ENCODE data around the gene CHEK1. TPM values are rescaled to one million over a fixed set of nuclear protein-coding genes. Genes with fewer than 3 reads are reported as not detected.

Gene CHEK1
- total and polyA plus RNA-seq, 12 donors, result 0.51 to 13.8 (median 2.1) TPM

DNA sequence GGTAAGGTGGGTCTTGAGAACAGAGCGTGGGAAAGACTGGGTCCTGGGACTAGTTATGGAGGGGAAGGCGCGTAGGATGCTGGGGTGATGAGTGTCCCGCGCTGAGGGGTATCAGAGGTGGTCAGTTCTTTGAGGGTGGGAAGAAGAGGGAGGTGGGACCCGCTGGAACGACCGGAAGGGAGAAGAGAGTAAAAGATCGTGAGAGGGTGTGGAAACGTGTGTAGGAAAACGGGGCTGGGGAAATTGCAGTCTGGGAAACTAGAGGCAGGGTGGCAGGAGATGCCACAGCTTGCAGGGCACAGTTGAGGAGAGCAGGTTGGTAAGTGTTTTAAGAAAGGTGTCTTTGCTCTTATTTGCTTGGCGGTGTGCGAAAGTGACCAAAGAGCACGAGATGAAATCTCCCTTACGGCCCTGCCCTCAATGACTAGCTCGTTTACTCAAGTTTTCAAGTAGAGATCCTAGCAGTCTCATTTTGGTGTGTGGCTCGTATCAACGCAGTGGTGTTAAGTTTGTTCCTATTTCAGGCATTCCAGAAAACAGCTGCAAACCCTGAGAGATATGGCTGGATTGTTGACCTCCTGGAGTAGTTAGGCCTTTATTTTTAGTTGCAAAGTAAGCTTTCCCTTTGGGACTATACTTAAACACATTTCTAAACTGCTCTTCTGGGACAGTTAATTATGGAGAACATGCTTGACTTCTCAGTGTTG lies 31.7 kb upstream of the CHEK1 start:
- no peaks in the 10 kb centered on the region for H3K27me3 ChIP-seq
- H3K4me3 ChIP-seq, result peak overlapping the region; percentile 3 to 98 (median 57)
- WGBS, 4 donors, result 0 to 1% (median 1%) methylated on average over 18 of the region's 18 CpGs
- H3K4me1 ChIP-seq (replicated peaks in 1 of 2), result peaks cover 8 to 32% of the 10 kb centered on the region in 2 donors
- peak in 1 of 7 donors; percentile 16 for DNase-seq
- H3K27ac ChIP-seq, result peak overlapping the region in 4 of 5 donors; percentile 2 to 81 (median 68)
- H3K36me3 ChIP-seq (replicated peaks in 1 of 2), result peaks cover 0 to 13% of the 10 kb centered on the region in 2 donors
- H3K9me3 ChIP-seq (replicated peaks in 1 of 3), result no peaks in the 10 kb centered on the region
- intact Hi-C loops (cut with DNase I), result no loop called here
- no peak for TF ChIP-seq POLR2A (IDR thresholded peaks at IDR 0.05)
- TF ChIP-seq, protein P1, sequence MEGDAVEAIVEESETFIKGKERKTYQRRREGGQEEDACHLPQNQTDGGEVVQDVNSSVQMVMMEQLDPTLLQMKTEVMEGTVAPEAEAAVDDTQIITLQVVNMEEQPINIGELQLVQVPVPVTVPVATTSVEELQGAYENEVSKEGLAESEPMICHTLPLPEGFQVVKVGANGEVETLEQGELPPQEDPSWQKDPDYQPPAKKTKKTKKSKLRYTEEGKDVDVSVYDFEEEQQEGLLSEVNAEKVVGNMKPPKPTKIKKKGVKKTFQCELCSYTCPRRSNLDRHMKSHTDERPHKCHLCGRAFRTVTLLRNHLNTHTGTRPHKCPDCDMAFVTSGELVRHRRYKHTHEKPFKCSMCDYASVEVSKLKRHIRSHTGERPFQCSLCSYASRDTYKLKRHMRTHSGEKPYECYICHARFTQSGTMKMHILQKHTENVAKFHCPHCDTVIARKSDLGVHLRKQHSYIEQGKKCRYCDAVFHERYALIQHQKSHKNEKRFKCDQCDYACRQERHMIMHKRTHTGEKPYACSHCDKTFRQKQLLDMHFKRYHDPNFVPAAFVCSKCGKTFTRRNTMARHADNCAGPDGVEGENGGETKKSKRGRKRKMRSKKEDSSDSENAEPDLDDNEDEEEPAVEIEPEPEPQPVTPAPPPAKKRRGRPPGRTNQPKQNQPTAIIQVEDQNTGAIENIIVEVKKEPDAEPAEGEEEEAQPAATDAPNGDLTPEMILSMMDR (IDR thresholded peaks at IDR 0.05), result no peak

DNA sequence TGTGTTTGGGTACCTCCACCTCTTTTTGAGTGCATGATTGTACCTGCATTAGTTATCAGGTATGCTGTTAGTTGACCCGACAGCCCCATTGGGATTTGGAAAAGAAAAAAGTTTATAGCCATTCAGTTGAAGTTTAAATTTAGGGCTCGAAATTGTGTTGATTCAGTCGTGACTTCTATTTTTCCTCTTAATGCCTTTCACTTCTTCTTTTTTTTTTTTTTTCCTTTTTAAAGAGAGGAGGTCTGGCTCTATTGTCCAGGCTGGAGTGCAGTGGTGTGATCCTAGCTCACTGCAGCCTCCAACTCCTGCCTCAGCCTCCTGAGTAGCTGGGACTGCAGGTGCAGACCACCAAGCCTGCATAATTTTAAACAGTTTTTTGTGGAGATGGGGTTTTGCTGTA lies 30.0 kb upstream of the CHEK1 start:
- intact Hi-C loops (cut with DNase I), result no loop called here
- H3K4me1 ChIP-seq (replicated peaks in 1 of 2), result peaks cover 8 to 32% of the 10 kb centered on the region in 2 donors
- no peak for TF ChIP-seq POLR2A (IDR thresholded peaks at IDR 0.05)
- TF ChIP-seq, protein P1 (IDR thresholded peaks at IDR 0.05), result no peak
- H3K9me3 ChIP-seq (replicated peaks in 1 of 3), result no peaks in the 10 kb centered on the region
- H3K27ac ChIP-seq, result no peak overlapping the region
- H3K27me3 ChIP-seq, result no peaks in the 10 kb centered on the region
- DNase-seq, result no peak
- peaks cover 0 to 29% of the 10 kb centered on the region in 2 donors for H3K36me3 ChIP-seq (replicated peaks in 1 of 2)
- WGBS, 4 donors, result 55 to 88% (median 74%) methylated on average over 3 of the region's 3 CpGs
- no peak overlapping the region for H3K4me3 ChIP-seq

DNA sequence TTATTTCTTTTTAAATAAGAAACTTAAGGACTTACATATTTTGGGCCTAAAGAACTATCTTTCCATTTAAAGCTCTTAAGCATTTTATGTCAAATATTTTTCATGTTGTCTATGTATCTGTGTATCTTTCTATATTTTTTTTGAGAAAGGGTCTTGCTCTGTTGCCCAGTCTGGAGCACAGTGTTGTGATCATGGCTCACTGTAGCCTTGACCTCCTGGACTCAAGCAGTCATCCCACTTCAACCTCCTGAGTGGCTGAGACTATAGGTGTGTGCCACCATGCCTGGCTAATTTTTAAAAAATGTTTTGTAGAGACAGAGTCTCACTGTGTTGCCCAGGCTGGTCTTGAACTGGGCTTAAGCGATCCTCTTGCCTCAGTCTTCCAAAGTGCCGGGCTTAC lies 24.3 kb upstream of the CHEK1 start:
- Histone ChIP-seq H3K27me3 (no peaks in the 10 kb centered on the region), H3K4me1 (replicated peaks in 1 of 2) (peaks cover 0 to 2% of the 10 kb centered on the region in 2 donors), H3K27ac (no peak overlapping the region), H3K4me3 (no peak overlapping the region), H3K36me3 (replicated peaks in 1 of 2) (peaks cover 0 to 82% of the 10 kb centered on the region in 2 donors), H3K9me3 (replicated peaks in 1 of 3) (no peaks in the 10 kb centered on the region)
- no peak for TF ChIP-seq POLR2A (IDR thresholded peaks at IDR 0.05)
- TF ChIP-seq, protein P1 (IDR thresholded peaks at IDR 0.05), result no peak
- no peak for DNase-seq
- 97 to 100% (median 99%) methylated on average over 2 of the region's 2 CpGs for WGBS, 4 donors
- intact Hi-C loops (cut with DNase I), result no loop called here

DNA sequence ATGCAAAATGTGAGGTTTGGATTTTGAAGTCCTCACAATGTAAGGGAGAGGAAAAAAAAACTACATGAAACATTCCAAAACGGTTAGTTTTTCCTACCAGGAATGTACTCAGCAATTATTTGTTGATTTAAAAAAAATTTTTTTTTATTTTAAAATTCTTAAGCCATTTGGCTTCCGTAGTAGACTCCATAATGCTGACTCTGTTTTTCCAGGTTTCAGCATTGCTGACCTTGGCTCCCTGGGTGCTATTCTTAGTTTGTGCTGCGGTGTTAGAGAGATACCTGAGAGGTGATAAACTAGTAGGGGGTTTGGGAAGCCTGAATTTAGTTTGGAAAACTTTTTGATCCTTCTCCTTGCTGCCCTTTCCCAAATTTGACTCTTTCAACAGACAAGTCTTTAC lies 21.8 kb upstream of the CHEK1 start:
- H3K36me3 ChIP-seq (replicated peaks in 1 of 2), result peaks cover 0 to 95% of the 10 kb centered on the region in 2 donors
- TF ChIP-seq, protein P1 (IDR thresholded peaks at IDR 0.05), result no peak
- TF ChIP-seq POLR2A (IDR thresholded peaks at IDR 0.05), result no peak
- intact Hi-C loops (cut with DNase I), result no loop called here
- WGBS, 4 donors, result 66 to 71% (median 68%) methylated on average over 3 of the region's 3 CpGs
- no peak overlapping the region for H3K27ac ChIP-seq
- H3K4me3 ChIP-seq, result no peak overlapping the region
- H3K27me3 ChIP-seq, result no peaks in the 10 kb centered on the region
- no peak for DNase-seq
- H3K9me3 ChIP-seq (replicated peaks in 1 of 3), result no peaks in the 10 kb centered on the region
- H3K4me1 ChIP-seq (replicated peaks in 1 of 2), result no peaks in the 10 kb centered on the region
